ENCODE measurements around the gene MS4A8.
"Not testable (repeated sequence)": the region's sequence is repeated elsewhere in the genome, so short reads cannot be mapped to it uniquely, and the experiment has no call there.

The MS4A8 gene, protein sequence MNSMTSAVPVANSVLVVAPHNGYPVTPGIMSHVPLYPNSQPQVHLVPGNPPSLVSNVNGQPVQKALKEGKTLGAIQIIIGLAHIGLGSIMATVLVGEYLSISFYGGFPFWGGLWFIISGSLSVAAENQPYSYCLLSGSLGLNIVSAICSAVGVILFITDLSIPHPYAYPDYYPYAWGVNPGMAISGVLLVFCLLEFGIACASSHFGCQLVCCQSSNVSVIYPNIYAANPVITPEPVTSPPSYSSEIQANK

GRCh38 chr11:60699284-60699691 lies at the start of gene MS4A8:
Gene MS4A8, plus strand, starts transcription at chr11:60699612. Its CDS starts 1,249 bp downstream, at chr11:60700861.
- TF ChIP-seq CTCF (IDR thresholded peaks at IDR 0.05; ENCODE audit: control insufficient read depth, extremely low read depth, insufficient read depth) = 0 out of 2 replicates have a peak, but pooled peaks have one; percentile 5
- no peak for DNase-seq (ENCODE audit: low read depth)
- no peak within 1 kb of the TSS for H3K4me3 ChIP-seq (ENCODE audit: low read depth, low read length)

GRCh38 chr11:60657888-60658287 lies 41.5 kb upstream of the MS4A8 start:
- no peak overlapping the region for H3K4me3 ChIP-seq (ENCODE audit: low read depth, low read length)
- TF ChIP-seq CTCF (IDR thresholded peaks at IDR 0.05; ENCODE audit: control insufficient read depth, extremely low read depth, insufficient read depth) = peak; percentile 46
- no peak for DNase-seq (ENCODE audit: low read depth)

DNA sequence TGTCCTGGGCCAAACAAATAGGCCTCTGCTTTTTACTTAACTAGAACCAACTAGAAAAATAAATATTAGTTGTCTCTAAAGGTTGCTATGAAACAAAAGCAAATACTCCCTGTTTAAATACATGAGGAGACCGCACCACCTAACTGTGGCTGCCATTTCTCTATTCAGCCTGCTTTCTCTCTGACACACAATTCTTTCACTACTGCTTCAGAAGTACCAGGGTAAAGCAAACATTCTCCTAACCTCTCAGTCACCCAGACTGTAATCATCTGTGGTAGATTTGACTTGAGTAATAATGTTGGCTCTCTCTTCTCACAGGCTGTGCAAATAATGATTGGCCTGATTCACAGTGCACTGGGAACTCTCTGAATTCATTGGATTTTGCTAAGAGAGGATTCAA lies 41.0 kb upstream of the MS4A8 start:
- peak; percentile 64 for DNase-seq (ENCODE audit: low read depth)
- H3K4me3 ChIP-seq (ENCODE audit: low read depth, low read length) = no peak overlapping the region
- TF ChIP-seq CTCF (IDR thresholded peaks at IDR 0.05; ENCODE audit: control insufficient read depth, extremely low read depth, insufficient read depth) = no peak

DNA sequence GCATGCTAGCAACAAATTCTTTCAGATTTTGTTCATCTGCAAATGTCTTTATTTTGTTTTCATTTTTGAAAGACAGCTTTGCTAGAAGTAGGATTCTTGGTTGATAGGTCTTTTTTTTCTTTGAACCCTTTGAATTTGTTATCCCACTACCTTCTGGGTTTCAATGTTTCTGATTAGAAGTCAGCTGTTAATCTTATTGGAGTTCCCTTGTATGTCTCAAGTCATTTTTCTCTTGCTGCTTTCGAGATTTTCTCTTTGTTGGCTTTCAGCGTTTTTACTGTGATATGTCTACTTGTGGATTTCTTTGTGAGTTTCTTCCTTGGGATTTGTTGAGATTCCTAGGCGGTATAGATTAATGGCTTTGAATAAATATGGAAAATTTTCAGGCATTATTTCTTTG lies 27.2 kb upstream of the MS4A8 start:
- DNase-seq (ENCODE audit: low read depth) = no peak
- TF ChIP-seq CTCF (IDR thresholded peaks at IDR 0.05; ENCODE audit: control insufficient read depth, extremely low read depth, insufficient read depth) = no peak
- H3K4me3 ChIP-seq (ENCODE audit: low read depth, low read length) = no peak overlapping the region

- not testable (repeated sequence) for H3K4me3 ChIP-seq (ENCODE audit: low read depth, low read length)
These were observed 21.2 kb upstream of the MS4A8 start for GRCh38 chr11:60678231-60678630.

DNA sequence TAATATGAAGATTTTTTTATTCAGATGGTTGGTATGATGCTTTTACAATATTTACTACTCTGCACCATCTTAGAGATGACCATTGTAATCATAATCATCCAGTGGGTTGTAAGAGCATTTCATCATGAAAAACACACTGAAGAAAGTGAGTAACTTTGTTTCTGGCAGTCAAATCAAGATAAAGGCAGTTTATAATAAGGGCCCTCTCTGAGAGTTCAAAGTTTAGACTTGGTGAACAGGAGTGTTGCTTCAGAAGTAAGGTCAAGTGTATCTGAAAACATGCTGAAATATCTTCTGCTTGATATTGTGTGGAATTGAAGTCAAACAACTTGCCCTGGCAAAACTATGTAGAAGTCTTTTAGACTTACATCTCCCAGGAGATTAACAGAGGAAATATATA lies 19.5 kb upstream of the MS4A8 start:
- no peak for DNase-seq (ENCODE audit: low read depth)
- no peak overlapping the region for H3K4me3 ChIP-seq (ENCODE audit: low read depth, low read length)
- TF ChIP-seq CTCF (IDR thresholded peaks at IDR 0.05; ENCODE audit: control insufficient read depth, extremely low read depth, insufficient read depth) = no peak

More at GRCh38 chr11:60678231-60678630, 21.2 kb upstream of the MS4A8 start:
- not testable (repeated sequence) for DNase-seq (ENCODE audit: low read depth)

- no peak for DNase-seq (ENCODE audit: low read depth)
- TF ChIP-seq CTCF (IDR thresholded peaks at IDR 0.05; ENCODE audit: control insufficient read depth, extremely low read depth, insufficient read depth) = no peak
- H3K4me3 ChIP-seq (ENCODE audit: low read depth, low read length) = no peak overlapping the region
These were observed 18.8 kb upstream of the MS4A8 start for GRCh38 chr11:60680455-60681119.

GRCh38 chr11:60684541-60684848 lies 14.9 kb upstream of the MS4A8 start:
- H3K4me3 ChIP-seq (ENCODE audit: low read depth, low read length) = not testable (repeated sequence)

More at GRCh38 chr11:60684541-60684848, 14.9 kb upstream of the MS4A8 start:
- not testable (repeated sequence) for DNase-seq (ENCODE audit: low read depth)

All from LNCaP clone FGC (cell line).